Activated CD8-positive, alpha-beta memory T cell treated with anti-CD3 and anti-CD28 coated beads, Interleukin-2, amount 50 U/mL, for 4 hours (primary cell): ENCODE data around the gene DKKL1.
"Not testable (repeated sequence)": the region's sequence is repeated elsewhere in the genome, so short reads cannot be mapped to it uniquely, and the experiment has no call there.

Experiments used
- DNase-seq: peaks from one replicate; pipeline ENCODE4 v3.0.0-alpha.2; 2020

DKKL1 gene

GRCh38 chr19:49363268-49364082 is at the start of gene DKKL1:
Gene DKKL1, plus strand, starts transcription at chr19:49363877. Its CDS starts 122 bp downstream, at chr19:49363999.
- DNase-seq, result peak; percentile 59

GRCh38 chr19:49315111-49315510 is 48.6 kb upstream of the DKKL1 start:
- DNase-seq, result no peak

- DNase-seq, result no peak
These were observed 47.4 kb upstream of the DKKL1 start for GRCh38 chr19:49316284-49316683.

GRCh38 chr19:49318296-49318695 is 45.4 kb upstream of the DKKL1 start:
- DNase-seq, result no peak

GRCh38 chr19:49324801-49325576 is 38.7 kb upstream of the DKKL1 start, which contains the start of gene SLC6A16:
Gene SLC6A16, minus strand, starts transcription at chr19:49325191. Its CDS starts 13,844 bp downstream, at chr19:49311347.
- no peak for DNase-seq

- DNase-seq, result not testable (repeated sequence)
These were observed 37.9 kb upstream of the DKKL1 start for GRCh38 chr19:49325756-49326155.

- DNase-seq, result no peak
These were observed 37.4 kb upstream of the DKKL1 start for GRCh38 chr19:49326165-49326704.

GRCh38 chr19:49327878-49328544 is 35.7 kb upstream of the DKKL1 start:
- peak; percentile 55 for DNase-seq

- DNase-seq, result no peak
These were observed 34.9 kb upstream of the DKKL1 start for GRCh38 chr19:49328741-49329140.

GRCh38 chr19:49331187-49331586 is 32.5 kb upstream of the DKKL1 start:
- DNase-seq, result not testable (repeated sequence)

GRCh38 chr19:49331616-49332055 is 32.0 kb upstream of the DKKL1 start:
- DNase-seq, result peak; percentile 47

GRCh38 chr19:49332691-49333417 is 30.8 kb upstream of the DKKL1 start:
- DNase-seq, result not testable (repeated sequence)

- DNase-seq, result no peak
These were observed 30.3 kb upstream of the DKKL1 start for GRCh38 chr19:49333418-49333805.

GRCh38 chr19:49333811-49334288 is 29.8 kb upstream of the DKKL1 start:
- peak; percentile 70 for DNase-seq

GRCh38 chr19:49335071-49335783 is 28.4 kb upstream of the DKKL1 start, which contains the start of gene CD37:
Gene CD37, plus strand, starts transcription at chr19:49335406. Its CDS starts 135 bp downstream, at chr19:49335541.
- DNase-seq, result peak; percentile 53

GRCh38 chr19:49335784-49336481 is 27.7 kb upstream of the DKKL1 start:
- no peak for DNase-seq

GRCh38 chr19:49336482-49337266 is 27.0 kb upstream of the DKKL1 start:
- DNase-seq, result no peak

GRCh38 chr19:49337267-49338022 is 26.2 kb upstream of the DKKL1 start:
- DNase-seq, result no peak
